ENCODE results near the gene RTP2.

- TF ChIP-seq EZH2 (IDR thresholded peaks at IDR 0.05; ENCODE audit: low read length, unreplicated experiment) (no peak), EZH2phosphoT487 (IDR thresholded peaks at IDR 0.05; ENCODE audit: borderline replicate concordance, low read length) (no peak), CTCF (conservative IDR thresholded peaks at IDR 0.05; ENCODE audit: low read depth, low read length) (no peak)
These were observed 41.1 kb downstream of the RTP2 start for GRCh38 chr3:187661267-187661666.

All from PC-3 (cell line).